Activated CD8-positive, alpha-beta memory T cell treated with anti-CD3 and anti-CD28 coated beads for 36 hours (primary cell): ENCODE measurements around the gene NKX2-3. TPM values are rescaled to one million over a fixed set of nuclear protein-coding genes. Genes with fewer than 3 reads are reported as not detected.

Source experiments
- CTCF ChIA-PET: fragments of 350-600 bp; sonication (Branson Sonifier 250); formaldehyde crosslinking; loops from one replicate; lab custom pipeline; 2021; ENCODE audit warnings: antibody characterized with exemption; lab: Charles Lee
- POLR2A ChIA-PET: fragments of 350-600 bp; sonication (Branson Sonifier 250); formaldehyde crosslinking; loops from one replicate; lab custom pipeline; 2021; ENCODE audit warnings: antibody characterized with exemption; lab: Charles Lee
- total RNA-seq, 2 experiments: library from RNA; stranded (reverse); gene quantifications; one replicate each; pipeline ENCODE4 v1.2.3, GENCODE V29; 2021

NKX2-3 gene
- total RNA-seq, 2 experiments from 2014 or later = not detected

DNA sequence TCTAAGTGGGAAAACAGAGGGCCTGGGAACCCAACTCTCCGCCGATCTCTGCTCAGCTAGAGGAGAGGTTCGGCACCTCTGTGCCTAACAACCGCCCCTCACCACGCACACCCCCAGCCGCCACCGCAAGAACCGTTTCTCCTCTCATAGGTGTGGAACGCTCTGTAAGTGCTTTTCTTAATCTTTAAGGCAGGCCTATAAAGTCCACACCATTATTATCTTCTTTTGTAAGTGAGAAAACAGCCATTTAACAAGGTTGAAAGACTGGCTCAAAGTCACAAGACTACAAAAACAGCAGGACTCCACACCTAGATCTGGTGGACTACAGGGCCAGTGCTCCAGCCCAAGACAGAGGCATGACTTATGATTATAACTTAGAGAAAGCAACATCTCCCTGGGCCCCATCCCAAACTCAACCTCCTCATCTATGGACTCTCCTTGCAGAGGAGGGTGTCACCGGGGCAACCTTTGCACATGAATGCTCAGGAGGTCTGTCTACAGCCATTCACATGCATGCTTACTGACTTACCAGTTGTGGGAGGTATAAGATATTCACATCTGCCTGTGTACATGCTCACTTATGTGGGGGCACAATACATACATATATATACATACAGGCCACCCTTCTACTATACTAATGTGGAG, 7.9 kb upstream of the NKX2-3 start:
- ChIA-PET CTCF (no interaction called here), POLR2A (no interaction called here)

DNA sequence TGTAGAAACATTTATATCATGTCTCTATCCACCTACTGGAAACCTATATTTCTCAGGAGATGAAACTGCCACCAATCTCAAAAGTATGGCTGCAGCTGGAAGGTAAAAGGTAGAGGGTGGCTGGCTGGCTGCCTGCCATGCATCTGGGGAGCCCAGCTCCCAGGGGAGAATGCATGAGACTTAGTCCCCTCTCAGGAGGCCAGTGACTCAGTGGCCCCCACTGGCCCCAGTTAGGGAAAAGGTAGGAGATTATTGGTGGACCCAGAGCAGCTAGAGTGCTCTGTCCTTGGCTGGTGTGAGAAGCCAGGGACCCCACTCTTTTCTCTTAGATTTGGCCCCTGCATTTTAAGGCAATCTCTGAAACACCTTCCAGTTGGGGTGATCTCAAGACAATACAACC, 6.8 kb upstream of the NKX2-3 start:
- CTCF ChIA-PET = interaction anchor here (0.5 kb wide), 1 partner anchor 75 kb away, joined by 3 read pairs; no protein-coding TSS in a partner anchor
- POLR2A ChIA-PET = no interaction called here

DNA sequence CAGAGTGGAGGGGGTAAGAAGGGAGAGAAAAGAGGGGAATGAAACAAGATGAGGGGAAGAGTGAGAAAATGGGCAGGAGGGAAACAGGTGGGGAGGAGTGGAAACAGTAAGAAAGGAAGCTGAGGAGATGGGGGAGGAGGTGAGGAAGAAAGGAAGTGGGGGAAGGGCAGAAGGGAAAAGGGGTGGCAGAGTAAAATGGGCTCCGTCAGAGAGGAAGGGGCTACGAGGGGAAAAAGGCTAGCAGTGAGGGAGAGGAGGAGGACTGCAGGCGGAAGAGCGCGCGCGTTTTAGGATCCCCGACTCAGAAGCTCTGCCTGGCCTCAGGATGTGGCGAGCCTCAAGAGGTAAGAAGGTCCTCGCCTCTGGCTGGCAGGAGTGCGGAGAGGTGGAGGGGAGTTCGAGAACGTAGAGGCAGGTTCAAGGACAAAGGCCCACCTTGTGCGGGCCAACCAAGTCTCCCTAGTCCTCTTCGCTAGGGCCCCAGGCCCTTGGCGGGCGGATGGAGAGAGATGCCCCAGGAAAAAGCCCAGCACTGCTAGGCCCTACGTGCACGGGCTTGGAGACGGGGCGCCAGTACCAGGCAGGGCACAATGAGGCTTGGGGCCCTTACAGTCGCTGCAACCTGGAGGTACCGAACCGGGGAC, 5.8 kb upstream of the NKX2-3 start:
- POLR2A ChIA-PET = no interaction called here
- CTCF ChIA-PET = no interaction called here

DNA sequence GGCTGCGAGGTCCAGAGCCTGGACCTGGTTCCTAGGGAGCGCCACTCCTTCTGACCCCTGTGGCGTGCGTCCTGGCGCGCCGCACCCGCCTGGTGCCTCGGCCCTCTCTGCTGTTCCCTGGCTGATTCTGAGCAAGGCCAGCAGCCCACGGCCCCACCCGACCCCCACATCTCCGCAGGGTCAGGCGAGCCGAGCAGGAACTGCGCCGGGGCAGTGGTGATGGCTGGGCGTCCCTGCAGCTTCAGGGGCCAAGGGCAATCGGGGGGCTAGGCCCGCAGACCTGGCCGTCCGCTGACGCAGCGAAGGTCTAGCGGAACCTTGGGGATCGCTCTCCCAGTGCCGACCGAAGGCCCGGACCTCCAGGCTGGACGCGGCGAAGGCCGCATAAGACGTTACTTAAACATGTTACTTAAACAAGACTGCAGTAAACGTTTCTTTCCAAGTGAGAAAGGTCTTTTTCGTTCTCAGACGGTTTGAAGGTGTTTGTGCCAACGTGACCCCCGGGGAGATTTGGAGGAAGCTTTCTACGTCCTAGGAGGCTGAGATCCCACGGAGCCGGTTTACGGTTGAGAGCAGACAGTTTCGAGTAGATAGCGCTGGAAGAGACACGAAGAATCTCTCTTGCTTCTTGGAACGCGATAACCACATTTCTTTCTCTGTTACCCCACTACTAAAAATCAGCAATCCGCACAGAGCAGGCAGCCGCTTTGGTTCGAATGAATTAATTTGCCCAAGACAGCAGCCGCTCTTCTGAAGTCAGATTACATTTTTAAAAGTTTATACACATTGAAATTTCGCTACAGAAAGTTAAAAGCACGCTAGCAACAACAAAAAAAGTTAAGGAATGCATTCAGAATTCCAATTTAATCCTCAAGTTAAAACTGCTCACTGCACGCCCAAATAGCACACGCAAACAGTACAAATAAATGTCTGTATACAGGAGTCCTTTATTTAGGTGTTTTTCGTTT, 4.9 kb upstream of the NKX2-3 start:
- ChIA-PET POLR2A (no interaction called here), CTCF (no interaction called here)

DNA sequence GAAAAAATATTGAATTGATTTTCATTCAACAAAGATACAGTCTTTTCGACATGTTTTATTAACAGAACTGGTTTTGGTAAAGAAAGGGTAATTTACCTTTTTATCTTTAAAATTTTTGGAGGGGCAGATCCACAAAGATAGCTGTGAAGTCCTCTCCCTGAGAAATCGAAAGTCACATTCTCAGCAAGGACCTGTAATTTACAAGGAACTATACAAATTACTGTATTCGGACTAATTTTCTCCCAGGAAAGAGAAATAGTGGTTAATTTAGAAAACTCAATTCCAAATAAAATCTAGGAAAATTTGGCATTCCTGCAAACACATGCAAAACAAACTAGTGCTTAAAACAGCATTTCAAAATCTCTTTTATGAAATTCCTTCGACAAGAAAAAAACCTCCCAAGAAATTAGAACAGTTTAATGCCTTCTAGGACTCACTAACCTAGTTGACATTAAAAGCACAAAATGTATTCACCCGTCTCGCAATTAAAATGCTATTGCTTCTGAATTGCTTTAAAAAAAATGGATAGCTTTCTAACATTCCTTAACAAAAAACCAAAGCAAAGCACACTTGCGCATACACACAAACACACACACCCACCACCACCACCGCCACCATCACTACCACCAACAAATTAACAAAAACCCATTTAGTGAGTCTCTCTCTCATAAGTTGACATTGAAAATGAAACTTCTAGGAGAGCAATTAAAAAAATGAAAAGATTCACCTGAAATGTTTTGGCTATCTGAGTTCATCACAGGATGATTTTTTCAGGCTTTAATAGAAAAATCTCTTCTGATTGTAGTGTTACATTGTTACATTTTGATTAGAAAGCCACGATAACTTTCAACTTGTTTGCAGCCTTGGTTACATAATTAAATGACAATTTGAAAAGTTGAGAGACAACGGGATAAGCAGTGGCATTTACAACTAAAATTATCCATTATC, 4.0 kb upstream of the NKX2-3 start:
- CTCF ChIA-PET = no interaction called here

DNA sequence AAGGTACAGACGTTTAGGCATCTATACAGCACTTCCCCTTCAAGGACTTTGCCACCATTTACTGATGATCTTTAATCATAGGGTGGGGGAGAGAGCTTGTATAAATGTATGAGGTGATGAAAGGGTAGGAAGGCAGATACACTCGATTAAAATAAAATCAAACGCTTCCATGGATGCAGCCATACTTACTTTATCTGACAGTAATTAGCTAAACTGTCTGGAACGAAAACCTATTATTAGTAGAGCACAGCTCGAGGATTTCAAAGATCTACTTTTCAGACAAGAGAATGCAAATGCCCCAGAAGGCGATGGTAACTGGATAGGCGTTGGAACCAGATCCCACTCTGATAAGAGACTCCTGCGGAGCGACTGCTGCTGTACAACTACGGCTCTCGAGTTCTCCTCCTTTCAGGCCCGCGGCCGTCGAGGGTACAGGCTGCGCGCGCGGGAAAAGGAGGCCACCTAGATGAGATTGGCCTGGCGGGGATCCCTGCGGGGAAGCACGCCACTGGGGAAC, 3.1 kb upstream of the NKX2-3 start:
- POLR2A ChIA-PET = no interaction called here
- CTCF ChIA-PET = no interaction called here

More for the DNA sequence above, 4.0 kb upstream of the NKX2-3 start:
- POLR2A ChIA-PET = no interaction called here

DNA sequence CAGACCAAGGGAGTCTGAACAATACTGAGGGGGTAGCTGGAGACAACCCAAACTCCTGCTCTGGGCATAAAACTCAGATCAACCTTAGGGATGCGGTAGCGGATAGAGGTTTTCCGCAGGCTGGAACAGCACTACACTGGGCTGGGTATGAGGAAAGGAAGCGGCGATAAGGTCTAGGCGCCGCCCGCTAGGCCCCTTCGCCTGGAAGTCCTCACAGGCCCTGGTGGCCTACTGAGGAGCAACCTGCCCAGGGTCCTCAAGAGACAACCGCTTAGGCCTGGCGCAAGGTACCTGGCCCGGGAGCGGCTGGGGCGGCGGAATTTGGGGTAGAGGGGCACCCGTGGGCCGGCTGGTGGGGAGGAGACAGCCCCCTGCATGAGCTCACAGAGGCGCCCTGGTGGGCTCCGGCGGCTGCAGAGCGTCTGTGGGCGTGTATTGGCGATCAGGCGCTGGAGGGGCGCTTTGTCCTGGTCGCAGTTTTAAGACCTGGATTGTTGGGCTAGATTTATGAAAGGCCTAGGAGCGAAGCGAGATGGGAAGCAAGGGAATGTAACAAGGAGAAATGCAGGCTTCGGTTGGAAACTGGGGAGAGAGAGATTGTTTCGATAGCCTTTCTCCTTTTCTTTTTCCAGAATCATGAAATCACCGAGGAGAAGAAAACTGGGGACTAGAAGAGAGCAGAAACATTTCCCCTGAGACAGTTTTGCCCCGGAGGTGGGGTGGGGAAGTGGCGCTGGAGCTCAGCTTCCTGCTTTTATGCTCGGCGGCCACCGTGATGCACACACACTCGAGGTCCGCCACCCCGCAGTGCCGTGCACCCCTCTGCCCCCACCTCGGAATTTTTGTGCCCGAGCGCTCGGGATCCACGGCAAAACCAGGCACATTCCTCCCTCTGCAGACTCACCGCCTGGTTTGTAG, 2.4 kb upstream of the NKX2-3 start:
- ChIA-PET CTCF (interaction anchor here (0.5 to 0.6 kb wide), 2 partner anchors 28 to 172 kb away, joined by 3 to 6 read pairs; no protein-coding TSS in a partner anchor), POLR2A (no interaction called here)

DNA sequence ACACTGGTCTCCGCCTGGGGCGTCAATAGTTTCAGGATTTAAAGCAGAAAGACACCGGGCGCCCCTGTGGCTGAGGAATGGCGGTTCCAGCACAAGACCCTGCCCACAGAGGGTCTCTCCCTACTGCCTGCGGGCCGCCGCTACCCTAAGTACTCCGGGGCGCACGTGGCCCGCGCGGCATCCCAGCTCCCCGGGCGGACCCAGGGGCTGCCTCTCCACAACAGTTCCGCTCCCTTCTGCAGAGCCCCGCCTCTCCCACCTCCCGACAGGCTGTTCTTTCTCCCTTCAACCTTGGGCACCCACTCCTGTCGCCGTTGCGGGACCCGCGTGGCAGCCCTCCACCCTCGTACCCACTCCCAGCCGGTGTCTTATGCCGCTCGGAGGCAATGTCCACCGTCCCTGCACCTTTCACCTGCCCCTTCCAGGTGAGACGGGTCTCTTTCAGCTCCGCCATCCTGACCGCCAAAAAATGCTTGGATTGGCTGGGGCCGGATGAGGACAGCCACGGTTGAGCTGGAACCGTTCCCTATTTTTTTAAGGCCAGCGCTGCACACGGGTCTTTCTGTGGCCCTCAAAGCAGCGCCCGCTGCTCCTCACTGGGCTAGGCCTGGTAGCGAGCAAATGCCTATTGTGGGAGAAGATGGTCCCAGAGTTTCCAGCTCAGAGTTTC, 1.6 kb upstream of the NKX2-3 start:
- ChIA-PET CTCF (interaction anchor here (0.6 to 0.7 kb wide), 2 partner anchors 29 to 30 kb away, joined by 3 read pairs; no protein-coding TSS in a partner anchor), POLR2A (no interaction called here)

DNA sequence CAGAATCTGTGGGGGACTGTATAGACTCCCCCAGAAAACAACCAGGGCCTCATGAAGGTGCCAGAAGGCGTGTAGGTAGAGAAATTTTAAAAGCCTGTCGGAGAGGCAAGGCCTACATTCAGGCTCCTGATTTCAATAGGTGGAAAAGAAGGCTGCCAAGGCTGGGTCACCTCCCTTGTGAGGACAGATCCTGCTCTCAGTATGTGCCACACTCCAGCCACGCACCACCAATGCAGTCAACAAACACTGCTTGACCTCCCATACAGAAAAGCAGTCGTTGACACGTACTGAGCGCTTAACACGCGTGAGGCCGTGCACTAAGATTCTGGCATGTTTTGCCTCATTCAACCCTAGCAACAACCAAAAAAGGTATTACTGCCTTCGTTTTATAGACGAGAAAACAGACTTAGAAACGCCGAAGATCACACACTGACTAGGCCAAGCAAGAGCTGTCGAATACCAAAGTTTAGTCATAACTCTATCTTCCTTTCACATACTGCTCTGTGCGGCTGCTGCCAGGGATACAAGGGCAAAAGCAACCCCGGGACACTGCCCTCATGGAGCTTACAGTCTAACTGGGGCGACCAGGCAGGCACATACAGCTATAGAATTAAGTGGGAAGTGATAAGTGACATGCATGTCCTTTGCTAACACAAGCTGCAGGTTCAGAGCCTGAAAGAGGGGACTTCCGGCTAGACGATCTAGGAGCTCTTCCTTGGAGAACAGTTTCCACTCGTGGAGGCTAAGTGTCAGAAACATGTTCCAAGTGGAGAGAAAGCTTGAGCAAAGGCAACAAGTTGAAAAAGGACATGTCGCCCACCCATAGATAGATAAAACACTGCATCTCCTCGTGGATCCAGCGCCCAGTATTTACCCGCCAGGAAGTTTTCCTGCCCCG, 797 bp upstream of the NKX2-3 start:
- CTCF ChIA-PET = interaction anchor here (0.7 kb wide), 1 partner anchor 29 kb away, joined by 3 read pairs; no protein-coding TSS in a partner anchor

DNA sequence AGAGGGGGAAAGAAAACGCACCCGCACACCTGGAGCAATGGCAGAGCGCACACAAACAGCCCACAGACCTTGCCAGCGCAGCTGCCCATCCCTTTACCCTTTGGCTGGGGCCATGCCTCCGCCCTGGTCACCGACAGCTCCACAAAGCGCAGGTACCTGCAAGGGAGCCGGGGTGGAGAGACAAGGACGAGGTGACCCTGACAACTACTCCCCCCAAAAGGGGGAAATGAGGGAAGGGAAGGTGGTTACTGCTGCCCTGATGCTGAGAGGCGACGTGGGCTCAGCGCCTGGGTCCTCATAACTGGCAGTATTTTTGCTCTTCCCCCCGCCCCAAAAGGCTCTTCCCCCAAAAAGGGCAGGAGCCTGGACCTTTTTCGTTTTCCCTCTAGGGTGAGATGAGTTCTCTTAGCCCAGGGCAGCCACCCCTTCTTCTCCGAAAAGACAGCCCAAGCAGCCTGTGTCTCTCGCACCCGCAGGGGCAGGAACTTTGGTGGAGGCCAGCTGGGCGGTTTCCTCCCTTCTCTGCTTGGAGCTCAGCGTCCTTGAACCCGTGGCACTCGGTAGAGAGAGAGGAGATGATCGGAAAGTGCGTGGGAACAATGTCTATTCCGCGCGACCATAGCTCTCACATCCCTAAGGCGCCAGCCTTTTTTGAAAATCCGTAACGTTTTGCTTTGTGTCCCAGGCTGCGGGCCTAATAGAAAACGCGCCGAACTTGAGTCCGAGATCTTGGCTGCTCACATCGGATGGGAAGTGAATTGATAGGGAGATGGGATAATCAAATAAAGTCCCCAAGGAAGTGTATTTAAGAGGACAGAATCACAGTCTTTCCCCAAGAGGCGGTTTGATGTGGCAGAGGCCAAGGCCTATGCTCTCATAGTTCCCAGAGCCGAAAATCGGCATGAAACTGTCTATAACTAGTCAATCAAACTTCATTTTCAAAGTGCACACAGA, 1.0 kb downstream of the NKX2-3 start:
- ChIA-PET CTCF (no interaction called here), POLR2A (interaction anchor here (0.7 kb wide), 1 partner anchor 890 kb away, joined by 3 read pairs; no protein-coding TSS in a partner anchor)

More for the DNA sequence above, 797 bp upstream of the NKX2-3 start:
- POLR2A ChIA-PET = no interaction called here

DNA sequence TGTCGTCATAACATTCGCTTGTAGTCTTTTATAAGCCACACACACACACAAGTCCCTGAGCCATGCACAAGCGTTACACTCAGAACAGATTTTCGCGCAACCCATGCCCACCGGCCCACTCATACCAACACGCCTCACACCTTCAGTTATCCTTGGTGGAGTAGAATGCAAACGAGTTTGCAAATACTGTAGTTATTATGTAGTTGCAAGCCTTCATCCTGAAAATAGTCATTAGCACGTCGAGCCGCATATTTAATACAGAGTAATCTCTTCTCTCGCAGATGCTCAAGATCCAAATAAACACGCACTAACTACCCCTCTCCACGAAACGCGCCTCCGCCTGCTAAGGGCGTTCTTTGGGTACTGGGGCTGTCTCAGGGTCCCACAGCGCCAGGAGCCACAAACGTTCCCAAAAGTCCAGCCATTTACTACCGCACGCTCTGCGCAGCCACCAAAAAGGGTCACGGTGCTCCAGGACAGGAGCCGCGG, 1.8 kb downstream of the NKX2-3 start:
- POLR2A ChIA-PET = no interaction called here

DNA sequence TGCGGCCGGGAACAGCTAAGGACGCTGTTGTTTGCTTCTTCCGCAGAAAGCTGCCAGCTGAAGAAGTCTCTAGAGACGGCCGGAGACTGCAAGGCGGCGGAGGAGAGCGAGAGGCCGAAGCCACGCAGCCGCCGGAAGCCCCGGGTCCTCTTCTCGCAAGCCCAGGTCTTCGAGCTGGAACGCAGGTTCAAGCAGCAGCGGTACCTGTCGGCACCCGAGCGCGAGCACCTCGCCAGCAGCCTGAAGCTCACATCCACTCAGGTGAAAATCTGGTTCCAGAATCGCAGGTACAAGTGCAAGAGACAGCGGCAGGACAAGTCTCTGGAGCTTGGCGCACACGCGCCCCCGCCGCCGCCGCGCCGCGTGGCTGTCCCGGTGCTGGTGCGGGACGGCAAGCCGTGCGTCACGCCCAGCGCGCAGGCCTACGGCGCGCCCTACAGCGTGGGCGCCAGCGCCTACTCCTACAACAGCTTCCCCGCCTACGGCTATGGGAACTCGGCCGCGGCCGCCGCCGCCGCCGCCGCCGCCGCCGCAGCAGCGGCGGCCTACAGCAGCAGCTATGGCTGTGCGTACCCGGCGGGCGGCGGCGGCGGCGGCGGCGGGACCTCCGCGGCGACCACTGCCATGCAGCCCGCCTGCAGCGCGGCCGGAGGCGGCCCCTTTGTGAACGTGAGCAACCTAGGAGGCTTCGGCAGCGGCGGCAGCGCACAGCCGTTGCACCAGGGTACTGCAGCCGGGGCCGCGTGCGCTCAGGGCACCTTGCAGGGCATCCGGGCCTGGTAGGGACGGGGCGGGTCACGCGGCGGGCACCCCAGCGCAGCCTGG, 2.4 kb downstream of the NKX2-3 start:
- ChIA-PET POLR2A (no interaction called here), CTCF (interaction anchor here (0.6 to 1.8 kb wide), 3 partner anchors 13 to 58 kb away, joined by 3 to 4 read pairs (median 4); no protein-coding TSS in a partner anchor)

More for the DNA sequence above, 1.8 kb downstream of the NKX2-3 start:
- CTCF ChIA-PET = interaction anchor here (1.5 kb wide), 1 partner anchor 14 kb away, joined by 4 read pairs; no protein-coding TSS in a partner anchor

DNA sequence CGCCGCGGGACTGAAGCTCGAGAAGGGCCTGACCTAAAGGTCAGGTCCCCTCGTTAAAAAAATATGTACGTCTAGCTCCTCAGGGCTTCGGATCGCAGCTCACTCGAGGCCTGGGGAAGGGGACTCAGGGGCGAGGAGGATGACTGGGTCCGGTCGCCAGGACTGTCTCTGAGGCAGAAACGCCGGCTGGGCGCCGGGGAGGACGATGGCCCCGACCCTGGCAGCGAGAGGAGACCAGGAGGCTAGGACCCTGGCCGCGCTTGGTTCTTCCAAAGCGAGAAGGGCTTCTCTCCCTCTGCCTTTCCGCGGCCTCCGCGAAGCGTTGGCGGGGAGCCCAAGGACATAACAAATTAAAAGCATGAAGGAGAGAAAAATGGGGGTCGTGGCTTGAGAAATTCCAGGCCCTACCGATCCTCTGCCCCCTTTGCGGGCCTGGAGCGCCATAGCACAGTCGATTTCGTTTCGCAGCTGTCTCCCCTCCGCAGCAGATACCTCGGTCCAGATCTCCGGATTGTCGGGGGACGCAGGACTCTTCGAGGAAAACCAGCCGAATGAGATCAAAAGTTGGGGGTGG, 3.1 kb downstream of the NKX2-3 start:
- POLR2A ChIA-PET = no interaction called here
- CTCF ChIA-PET = interaction anchor here (1.5 to 1.8 kb wide), 2 partner anchors 13 to 14 kb away, joined by 4 read pairs; no protein-coding TSS in a partner anchor
